Measurements from ENCODE around the gene ZFYVE27. TPM values are rescaled to one million over a fixed set of nuclear protein-coding genes. Genes with fewer than 3 reads are reported as not detected.
A peak's percentile ranks its signal among the peaks of the same experiment; 100 is the strongest.

Gene ZFYVE27
- total RNA-seq, 1 experiment from 2014 or later: 26.0 TPM

DNA sequence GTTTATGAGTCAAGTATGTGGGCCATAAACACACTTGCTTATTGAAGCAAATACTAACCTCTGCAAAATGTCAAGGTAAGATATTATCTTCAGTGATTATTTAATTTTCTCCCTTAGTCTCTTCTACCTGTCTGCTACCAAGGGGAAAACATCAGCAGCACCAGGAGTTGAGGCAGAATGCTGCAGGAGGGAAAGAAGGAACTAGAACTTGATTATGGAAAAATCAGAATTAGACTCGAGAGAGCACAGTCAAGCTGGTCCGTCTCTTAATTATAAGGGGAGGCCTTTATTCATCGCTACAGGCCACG is 4.9 kb upstream of the ZFYVE27 start:
- CTCF ChIA-PET: interaction anchor here (0.8 to 7.8 kb wide), 6 partner anchors 9 to 55 kb away, joined by 4 to 58 read pairs (median 23); partner anchors contain the start of genes AVPI1 and MARVELD1
- Mint-ChIP-seq H3K36me3 (peaks cover 13% of the 10 kb centered on the region), H3K4me1 (no peaks in the 10 kb centered on the region), H3K27me3 (ENCODE audit: low read depth) (peaks cover 38% of the 10 kb centered on the region), H3K27ac (no peak overlapping the region), H3K4me3 (no peak overlapping the region), H3K9me3 (peaks cover 14% of the 10 kb centered on the region)
- no peak for DNase-seq (ENCODE audit: low spot score)
- no peak for TF ChIP-seq NR3C1 (CRISPR knock-in tag; conservative IDR thresholded peaks at IDR 0.05; ENCODE audit: low read depth)
- TF ChIP-seq, protein P1, sequence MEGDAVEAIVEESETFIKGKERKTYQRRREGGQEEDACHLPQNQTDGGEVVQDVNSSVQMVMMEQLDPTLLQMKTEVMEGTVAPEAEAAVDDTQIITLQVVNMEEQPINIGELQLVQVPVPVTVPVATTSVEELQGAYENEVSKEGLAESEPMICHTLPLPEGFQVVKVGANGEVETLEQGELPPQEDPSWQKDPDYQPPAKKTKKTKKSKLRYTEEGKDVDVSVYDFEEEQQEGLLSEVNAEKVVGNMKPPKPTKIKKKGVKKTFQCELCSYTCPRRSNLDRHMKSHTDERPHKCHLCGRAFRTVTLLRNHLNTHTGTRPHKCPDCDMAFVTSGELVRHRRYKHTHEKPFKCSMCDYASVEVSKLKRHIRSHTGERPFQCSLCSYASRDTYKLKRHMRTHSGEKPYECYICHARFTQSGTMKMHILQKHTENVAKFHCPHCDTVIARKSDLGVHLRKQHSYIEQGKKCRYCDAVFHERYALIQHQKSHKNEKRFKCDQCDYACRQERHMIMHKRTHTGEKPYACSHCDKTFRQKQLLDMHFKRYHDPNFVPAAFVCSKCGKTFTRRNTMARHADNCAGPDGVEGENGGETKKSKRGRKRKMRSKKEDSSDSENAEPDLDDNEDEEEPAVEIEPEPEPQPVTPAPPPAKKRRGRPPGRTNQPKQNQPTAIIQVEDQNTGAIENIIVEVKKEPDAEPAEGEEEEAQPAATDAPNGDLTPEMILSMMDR (IDR thresholded peaks at IDR 0.05): 0 out of 2 replicates have a peak, but pooled peaks have one; percentile 4
- POLR2A ChIA-PET: no interaction called here
- ATAC-seq: no peak

DNA sequence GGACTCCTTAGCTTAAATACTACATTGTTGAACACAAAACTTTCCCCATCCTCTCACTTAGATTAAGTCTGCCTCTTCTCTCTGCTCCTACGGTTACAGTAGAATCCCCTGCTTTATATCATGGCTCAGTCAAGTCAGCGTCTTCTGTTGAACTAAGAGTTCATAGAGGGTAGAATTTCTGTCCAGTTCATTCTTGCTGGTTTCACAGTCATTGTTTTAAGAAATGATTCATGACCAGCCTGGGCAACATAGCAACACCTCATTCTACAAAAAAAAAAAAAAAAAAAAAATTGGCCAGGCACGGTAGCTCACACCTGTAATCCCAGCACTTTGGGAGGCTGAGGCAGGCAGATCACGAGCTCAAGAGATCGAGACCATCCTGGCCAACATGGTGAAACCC is 3.7 kb upstream of the ZFYVE27 start:
- ChIA-PET CTCF (interaction anchor here (0.6 to 7.8 kb wide), 9 partner anchors 19 to 184 kb away, joined by 3 to 56 read pairs (median 3); partner anchors contain the start of genes ANKRD2 and MARVELD1), POLR2A (interaction anchor here (0.7 kb wide), 2 partner anchors 9 to 93 kb away, joined by 3 to 10 read pairs; partner anchors contain the start of gene PI4K2A)
- ATAC-seq (no peak), DNase-seq (ENCODE audit: low spot score) (no peak)
- TF ChIP-seq ZNF263 (CRISPR knock-in tag; IDR thresholded peaks at IDR 0.05; ENCODE audit: low read depth) (no peak), SP1 (CRISPR knock-in tag; conservative IDR thresholded peaks at IDR 0.05) (no peak), ZNF423 (CRISPR knock-in tag; IDR thresholded peaks at IDR 0.05) (no peak), FOXJ3 (CRISPR knock-in tag; IDR thresholded peaks at IDR 0.05; ENCODE audit: borderline replicate concordance) (no peak), NR2C2 (CRISPR knock-in tag; IDR thresholded peaks at IDR 0.05) (no peak)
- TF ChIP-seq, protein P2, sequence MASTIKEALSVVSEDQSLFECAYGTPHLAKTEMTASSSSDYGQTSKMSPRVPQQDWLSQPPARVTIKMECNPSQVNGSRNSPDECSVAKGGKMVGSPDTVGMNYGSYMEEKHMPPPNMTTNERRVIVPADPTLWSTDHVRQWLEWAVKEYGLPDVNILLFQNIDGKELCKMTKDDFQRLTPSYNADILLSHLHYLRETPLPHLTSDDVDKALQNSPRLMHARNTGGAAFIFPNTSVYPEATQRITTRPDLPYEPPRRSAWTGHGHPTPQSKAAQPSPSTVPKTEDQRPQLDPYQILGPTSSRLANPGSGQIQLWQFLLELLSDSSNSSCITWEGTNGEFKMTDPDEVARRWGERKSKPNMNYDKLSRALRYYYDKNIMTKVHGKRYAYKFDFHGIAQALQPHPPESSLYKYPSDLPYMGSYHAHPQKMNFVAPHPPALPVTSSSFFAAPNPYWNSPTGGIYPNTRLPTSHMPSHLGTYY (CRISPR knock-in tag; IDR thresholded peaks at IDR 0.05): no peak
- TF ChIP-seq, protein P3, sequence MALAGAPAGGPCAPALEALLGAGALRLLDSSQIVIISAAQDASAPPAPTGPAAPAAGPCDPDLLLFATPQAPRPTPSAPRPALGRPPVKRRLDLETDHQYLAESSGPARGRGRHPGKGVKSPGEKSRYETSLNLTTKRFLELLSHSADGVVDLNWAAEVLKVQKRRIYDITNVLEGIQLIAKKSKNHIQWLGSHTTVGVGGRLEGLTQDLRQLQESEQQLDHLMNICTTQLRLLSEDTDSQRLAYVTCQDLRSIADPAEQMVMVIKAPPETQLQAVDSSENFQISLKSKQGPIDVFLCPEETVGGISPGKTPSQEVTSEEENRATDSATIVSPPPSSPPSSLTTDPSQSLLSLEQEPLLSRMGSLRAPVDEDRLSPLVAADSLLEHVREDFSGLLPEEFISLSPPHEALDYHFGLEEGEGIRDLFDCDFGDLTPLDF (CRISPR knock-in tag; IDR thresholded peaks at IDR 0.05): no peak
- TF ChIP-seq, protein P1 (IDR thresholded peaks at IDR 0.05): no peak
- TF ChIP-seq, protein P4, sequence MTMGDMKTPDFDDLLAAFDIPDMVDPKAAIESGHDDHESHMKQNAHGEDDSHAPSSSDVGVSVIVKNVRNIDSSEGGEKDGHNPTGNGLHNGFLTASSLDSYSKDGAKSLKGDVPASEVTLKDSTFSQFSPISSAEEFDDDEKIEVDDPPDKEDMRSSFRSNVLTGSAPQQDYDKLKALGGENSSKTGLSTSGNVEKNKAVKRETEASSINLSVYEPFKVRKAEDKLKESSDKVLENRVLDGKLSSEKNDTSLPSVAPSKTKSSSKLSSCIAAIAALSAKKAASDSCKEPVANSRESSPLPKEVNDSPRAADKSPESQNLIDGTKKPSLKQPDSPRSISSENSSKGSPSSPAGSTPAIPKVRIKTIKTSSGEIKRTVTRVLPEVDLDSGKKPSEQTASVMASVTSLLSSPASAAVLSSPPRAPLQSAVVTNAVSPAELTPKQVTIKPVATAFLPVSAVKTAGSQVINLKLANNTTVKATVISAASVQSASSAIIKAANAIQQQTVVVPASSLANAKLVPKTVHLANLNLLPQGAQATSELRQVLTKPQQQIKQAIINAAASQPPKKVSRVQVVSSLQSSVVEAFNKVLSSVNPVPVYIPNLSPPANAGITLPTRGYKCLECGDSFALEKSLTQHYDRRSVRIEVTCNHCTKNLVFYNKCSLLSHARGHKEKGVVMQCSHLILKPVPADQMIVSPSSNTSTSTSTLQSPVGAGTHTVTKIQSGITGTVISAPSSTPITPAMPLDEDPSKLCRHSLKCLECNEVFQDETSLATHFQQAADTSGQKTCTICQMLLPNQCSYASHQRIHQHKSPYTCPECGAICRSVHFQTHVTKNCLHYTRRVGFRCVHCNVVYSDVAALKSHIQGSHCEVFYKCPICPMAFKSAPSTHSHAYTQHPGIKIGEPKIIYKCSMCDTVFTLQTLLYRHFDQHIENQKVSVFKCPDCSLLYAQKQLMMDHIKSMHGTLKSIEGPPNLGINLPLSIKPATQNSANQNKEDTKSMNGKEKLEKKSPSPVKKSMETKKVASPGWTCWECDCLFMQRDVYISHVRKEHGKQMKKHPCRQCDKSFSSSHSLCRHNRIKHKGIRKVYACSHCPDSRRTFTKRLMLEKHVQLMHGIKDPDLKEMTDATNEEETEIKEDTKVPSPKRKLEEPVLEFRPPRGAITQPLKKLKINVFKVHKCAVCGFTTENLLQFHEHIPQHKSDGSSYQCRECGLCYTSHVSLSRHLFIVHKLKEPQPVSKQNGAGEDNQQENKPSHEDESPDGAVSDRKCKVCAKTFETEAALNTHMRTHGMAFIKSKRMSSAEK (CRISPR knock-in tag; IDR thresholded peaks at IDR 0.05; ENCODE audit: borderline replicate concordance): no peak
- TF ChIP-seq, protein P5, sequence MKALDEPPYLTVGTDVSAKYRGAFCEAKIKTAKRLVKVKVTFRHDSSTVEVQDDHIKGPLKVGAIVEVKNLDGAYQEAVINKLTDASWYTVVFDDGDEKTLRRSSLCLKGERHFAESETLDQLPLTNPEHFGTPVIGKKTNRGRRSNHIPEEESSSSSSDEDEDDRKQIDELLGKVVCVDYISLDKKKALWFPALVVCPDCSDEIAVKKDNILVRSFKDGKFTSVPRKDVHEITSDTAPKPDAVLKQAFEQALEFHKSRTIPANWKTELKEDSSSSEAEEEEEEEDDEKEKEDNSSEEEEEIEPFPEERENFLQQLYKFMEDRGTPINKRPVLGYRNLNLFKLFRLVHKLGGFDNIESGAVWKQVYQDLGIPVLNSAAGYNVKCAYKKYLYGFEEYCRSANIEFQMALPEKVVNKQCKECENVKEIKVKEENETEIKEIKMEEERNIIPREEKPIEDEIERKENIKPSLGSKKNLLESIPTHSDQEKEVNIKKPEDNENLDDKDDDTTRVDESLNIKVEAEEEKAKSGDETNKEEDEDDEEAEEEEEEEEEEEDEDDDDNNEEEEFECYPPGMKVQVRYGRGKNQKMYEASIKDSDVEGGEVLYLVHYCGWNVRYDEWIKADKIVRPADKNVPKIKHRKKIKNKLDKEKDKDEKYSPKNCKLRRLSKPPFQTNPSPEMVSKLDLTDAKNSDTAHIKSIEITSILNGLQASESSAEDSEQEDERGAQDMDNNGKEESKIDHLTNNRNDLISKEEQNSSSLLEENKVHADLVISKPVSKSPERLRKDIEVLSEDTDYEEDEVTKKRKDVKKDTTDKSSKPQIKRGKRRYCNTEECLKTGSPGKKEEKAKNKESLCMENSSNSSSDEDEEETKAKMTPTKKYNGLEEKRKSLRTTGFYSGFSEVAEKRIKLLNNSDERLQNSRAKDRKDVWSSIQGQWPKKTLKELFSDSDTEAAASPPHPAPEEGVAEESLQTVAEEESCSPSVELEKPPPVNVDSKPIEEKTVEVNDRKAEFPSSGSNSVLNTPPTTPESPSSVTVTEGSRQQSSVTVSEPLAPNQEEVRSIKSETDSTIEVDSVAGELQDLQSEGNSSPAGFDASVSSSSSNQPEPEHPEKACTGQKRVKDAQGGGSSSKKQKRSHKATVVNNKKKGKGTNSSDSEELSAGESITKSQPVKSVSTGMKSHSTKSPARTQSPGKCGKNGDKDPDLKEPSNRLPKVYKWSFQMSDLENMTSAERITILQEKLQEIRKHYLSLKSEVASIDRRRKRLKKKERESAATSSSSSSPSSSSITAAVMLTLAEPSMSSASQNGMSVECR (CRISPR knock-in tag; IDR thresholded peaks at IDR 0.05; ENCODE audit: borderline replicate concordance): no peak
- Mint-ChIP-seq H3K36me3 (peaks cover 13% of the 10 kb centered on the region), H3K27ac (no peak overlapping the region), H3K4me3 (no peak overlapping the region), H3K9me3 (peaks cover 14% of the 10 kb centered on the region), H3K27me3 (ENCODE audit: low read depth) (peaks cover 38% of the 10 kb centered on the region), H3K4me1 (peaks cover 8% of the 10 kb centered on the region)

All from WTC11 (cell line).